NCI-H2081 (cell line): ENCODE measurements around the gene SLC22A7.
A peak's percentile ranks its signal among the peaks of the same experiment; 100 is the strongest.
"Not testable (repeated sequence)": the region's sequence is repeated elsewhere in the genome, so short reads cannot be mapped to it uniquely, and the experiment has no call there.

Source experiments
- DNase-seq, 2 experiments: peaks; one replicate each; lab custom pipeline; 2025; lab: John Stamatoyannopoulos, UW

The SLC22A7 gene

GRCh38 chr6:43302126-43302525 lies 4.1 kb downstream of the SLC22A7 start:
- no peak for DNase-seq

GRCh38 chr6:43303006-43303405 lies 4.9 kb downstream of the SLC22A7 start:
- DNase-seq, result not testable (repeated sequence)

GRCh38 chr6:43303751-43304331 lies 5.8 kb downstream of the SLC22A7 start:
- DNase-seq, result no peak

GRCh38 chr6:43304361-43304760 lies 6.3 kb downstream of the SLC22A7 start:
- no peak for DNase-seq

GRCh38 chr6:43304882-43305281 lies 6.8 kb downstream of the SLC22A7 start:
- DNase-seq, result no peak

- DNase-seq, result no peak
Observed at GRCh38 chr6:43306086-43306485, 8.0 kb downstream of the SLC22A7 start.

GRCh38 chr6:43307451-43308100 lies 9.5 kb downstream of the SLC22A7 start:
- no peak for DNase-seq

GRCh38 chr6:43308101-43308989 lies 10.3 kb downstream of the SLC22A7 start, which contains the start of gene CRIP3:
Gene CRIP3 (minus strand): TSS chr6:43308826. CDS start chr6:43308792, 34 bp downstream.
- no peak for DNase-seq

GRCh38 chr6:43308990-43309477 lies 11.0 kb downstream of the SLC22A7 start:
- DNase-seq, result no peak

- DNase-seq, result no peak
Observed at GRCh38 chr6:43310134-43310533, 12.1 kb downstream of the SLC22A7 start.

GRCh38 chr6:43310624-43311023 lies 12.6 kb downstream of the SLC22A7 start:
- DNase-seq, result no peak

- no peak for DNase-seq
Observed at GRCh38 chr6:43311666-43312065, 13.6 kb downstream of the SLC22A7 start.

- no peak for DNase-seq
Observed at GRCh38 chr6:43313813-43314212, 15.8 kb downstream of the SLC22A7 start.

- no peak for DNase-seq
Observed at GRCh38 chr6:43318011-43318410, 20.0 kb downstream of the SLC22A7 start.

- DNase-seq, result no peak
Observed at GRCh38 chr6:43325876-43326275, 27.8 kb downstream of the SLC22A7 start.

- DNase-seq, result no peak
Observed at GRCh38 chr6:43328528-43328927, 30.5 kb downstream of the SLC22A7 start.

GRCh38 chr6:43331470-43331869 lies 33.4 kb downstream of the SLC22A7 start:
- DNase-seq, result no peak

- DNase-seq, result no peak
Observed at GRCh38 chr6:43331891-43332290, 33.8 kb downstream of the SLC22A7 start.

- peak; percentile 1 to 36 for DNase-seq
Observed at GRCh38 chr6:43334466-43335095, 36.5 kb downstream of the SLC22A7 start.

GRCh38 chr6:43335469-43335868 lies 37.4 kb downstream of the SLC22A7 start:
- DNase-seq, result peak; percentile 9 to 66

GRCh38 chr6:43336382-43336781 lies 38.3 kb downstream of the SLC22A7 start:
- DNase-seq, result no peak

- no peak for DNase-seq
Observed at GRCh38 chr6:43338243-43338642, 40.2 kb downstream of the SLC22A7 start.
